GM20000 (cell line): Measurements from ENCODE around the gene SLC37A1.

Experiments used
- DNase-seq: peaks from one replicate; pipeline ENCODE4 v3.0.0; 2012; ENCODE audit warnings: low spot score
- TF ChIP-seq, protein P1 (sequence below): IDR thresholded peaks from 2 replicates; pipeline ENCODE4 v1.5.1; 2012; ENCODE audit warnings: mild to moderate bottlenecking, control low read depth; ENCODE audit errors: extremely low read depth, missing control alignments

The SLC37A1 gene

DNA sequence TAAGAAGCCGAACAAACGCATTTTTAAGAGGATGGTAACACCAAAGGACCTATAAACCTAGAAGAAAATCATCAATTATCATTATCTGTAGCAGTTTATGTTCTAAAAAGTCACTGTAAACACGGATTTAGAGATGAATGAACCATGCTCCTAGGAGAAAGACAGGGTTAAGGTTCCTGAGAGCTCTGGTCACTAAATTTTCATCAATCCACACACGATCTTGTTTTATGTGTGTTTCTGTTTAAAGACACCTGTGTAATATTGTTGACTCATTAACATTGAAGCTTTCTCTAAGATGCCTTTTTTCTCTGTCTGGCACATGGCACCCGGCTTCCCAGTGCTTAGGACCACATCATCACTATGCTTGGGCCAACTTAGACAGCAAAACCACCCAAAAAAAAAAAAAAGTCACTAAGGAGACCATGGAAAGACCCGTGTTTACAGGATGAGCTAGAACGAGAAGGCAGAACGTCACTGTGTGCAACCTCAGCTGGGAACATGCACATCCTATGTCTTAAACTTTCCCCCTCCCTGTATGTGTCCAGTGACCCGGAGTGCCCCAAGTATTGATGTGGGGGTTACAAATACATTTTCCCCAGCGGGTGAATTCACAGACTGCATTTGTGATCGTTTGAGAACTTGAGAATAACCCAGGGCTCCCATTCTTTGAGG is 84.0 kb downstream of the SLC37A1 start:
- no peak for DNase-seq
- TF ChIP-seq, protein P1, sequence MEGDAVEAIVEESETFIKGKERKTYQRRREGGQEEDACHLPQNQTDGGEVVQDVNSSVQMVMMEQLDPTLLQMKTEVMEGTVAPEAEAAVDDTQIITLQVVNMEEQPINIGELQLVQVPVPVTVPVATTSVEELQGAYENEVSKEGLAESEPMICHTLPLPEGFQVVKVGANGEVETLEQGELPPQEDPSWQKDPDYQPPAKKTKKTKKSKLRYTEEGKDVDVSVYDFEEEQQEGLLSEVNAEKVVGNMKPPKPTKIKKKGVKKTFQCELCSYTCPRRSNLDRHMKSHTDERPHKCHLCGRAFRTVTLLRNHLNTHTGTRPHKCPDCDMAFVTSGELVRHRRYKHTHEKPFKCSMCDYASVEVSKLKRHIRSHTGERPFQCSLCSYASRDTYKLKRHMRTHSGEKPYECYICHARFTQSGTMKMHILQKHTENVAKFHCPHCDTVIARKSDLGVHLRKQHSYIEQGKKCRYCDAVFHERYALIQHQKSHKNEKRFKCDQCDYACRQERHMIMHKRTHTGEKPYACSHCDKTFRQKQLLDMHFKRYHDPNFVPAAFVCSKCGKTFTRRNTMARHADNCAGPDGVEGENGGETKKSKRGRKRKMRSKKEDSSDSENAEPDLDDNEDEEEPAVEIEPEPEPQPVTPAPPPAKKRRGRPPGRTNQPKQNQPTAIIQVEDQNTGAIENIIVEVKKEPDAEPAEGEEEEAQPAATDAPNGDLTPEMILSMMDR = no peak

DNA sequence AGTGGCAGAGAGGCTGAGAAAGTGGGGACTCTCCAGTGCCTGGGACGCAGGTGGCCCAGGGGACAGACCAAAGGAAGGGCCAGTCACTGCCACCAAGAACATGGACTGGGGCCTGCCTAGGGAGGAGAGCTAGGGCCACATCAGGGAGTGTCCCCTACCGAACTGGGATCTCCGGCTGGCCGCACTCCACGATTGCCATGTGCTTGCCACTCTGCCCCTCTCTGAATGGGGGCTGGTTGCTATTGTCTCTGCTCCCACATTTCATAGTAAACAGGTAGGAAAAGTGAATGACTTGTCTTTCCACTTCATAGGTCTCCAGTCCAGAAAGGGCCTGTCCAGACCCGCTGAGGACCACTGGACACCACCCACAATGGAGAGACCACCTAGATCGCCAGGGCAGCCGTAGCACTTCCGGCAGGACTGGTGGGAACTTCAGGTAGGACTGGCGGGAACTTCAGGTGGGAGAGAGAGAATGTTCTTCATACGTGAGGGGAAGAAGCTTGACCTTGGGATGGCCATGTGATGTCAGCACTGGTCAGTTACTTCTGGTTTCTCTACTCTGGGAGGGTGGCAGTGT is 84.6 kb downstream of the SLC37A1 start:
- DNase-seq = no peak
- TF ChIP-seq, protein P1 = no peak

DNA sequence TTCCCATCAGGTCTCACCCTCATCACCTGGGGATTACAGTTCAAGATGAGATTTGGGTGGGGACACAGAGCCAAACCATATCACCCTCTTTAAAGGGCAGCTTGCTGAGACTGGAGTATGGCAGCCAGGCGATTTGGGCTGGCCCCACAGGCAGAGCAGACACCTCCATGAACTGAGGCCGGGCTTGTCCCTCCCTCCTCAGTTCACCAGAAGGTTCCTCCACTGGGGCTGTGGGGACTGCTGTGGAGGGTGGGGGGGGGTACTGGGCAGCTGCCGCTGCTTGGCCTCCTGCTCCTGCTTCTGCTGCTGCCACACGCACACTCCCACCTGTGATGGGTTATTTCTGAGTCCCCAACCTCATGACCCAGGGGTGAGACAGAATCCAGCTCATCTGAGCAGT is 85.8 kb downstream of the SLC37A1 start:
- no peak for DNase-seq
- TF ChIP-seq, protein P1 = no peak

DNA sequence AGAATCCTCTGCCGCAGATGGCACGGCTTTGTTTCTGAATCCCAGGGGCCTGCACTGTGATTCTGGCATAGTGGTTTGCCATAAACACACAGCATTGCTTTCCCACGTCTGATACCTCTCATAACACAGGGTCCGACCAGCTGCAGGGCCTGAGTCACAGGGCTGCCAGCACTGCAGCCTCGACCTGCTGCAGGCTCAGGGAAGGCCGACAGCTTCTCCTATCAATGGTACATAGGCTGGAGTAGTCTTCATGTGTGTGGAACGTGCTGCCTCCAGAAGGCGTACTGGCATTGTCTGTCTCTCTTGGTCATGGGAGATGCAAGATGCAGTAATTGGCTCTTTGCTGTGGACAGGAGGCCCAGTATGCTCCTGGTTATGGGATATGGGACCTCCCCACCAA is 86.3 kb downstream of the SLC37A1 start:
- no peak for DNase-seq
- TF ChIP-seq, protein P1 = no peak

DNA sequence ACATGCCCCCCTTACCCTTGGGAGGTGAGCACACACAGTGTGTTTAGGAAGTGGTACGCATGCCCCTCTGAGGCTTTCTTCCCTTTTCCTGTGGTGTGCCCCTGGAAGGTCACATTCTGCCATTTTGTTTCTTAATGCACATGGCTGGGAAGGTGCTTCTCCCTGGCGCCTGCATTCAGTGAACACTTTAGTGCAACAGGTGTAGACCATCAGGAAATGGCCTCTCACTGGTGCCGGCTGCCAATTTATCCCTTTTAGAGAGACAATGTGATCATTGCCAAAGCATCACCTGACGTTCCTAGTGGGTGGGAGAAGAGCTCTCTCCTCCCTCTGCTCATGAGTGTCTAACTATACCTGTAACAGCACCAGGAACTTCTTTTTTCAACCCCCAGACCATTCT is 88.0 kb downstream of the SLC37A1 start:
- DNase-seq = no peak
- TF ChIP-seq, protein P1 = no peak

DNA sequence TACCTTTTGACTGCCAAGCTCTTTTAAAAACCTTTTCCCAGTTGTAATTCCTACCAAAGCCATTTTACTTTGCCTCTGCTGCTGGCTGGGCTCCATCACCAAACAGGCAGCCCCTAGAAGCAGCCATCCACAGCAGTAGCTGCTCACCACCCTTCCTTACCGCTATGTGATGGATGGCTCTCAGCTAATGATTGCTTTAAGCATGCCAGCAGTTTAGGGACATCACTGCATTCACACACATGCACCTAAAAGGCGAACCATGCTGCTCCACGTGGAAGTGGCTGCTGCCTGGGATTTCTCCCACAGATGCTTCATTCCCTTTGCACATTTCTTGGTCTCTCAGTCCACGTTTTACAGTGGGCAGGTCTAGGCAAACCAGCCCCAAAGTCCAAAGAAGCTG is 93.5 kb downstream of the SLC37A1 start:
- TF ChIP-seq, protein P1 = no peak
- DNase-seq = no peak

DNA sequence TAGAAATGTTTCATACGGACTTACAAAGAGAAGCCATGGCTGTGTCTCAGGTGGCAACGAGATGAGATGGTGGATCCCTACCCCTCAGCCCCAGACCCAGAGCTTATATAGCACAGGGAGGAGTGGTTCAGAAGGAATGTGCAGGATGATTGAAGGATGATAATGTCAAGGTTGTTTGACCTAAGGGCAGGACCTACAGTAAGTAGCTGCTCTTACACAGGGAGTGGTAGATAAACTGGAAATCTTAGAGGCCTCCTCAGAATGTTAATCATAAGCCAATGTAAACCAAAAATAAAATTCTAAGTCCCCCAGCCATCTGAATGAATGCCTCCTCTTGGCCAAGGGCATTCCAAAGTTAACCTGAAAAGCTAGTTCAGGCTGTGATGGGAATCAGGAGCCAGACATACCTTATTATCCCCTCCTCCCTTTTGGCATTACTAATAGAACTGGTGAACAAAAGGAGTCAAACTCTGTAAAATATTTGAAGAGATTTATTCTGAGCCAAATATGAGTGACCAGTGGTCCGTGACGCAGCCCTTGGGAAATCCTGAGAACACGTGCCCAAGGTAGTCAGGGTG is 94.0 kb downstream of the SLC37A1 start:
- no peak for DNase-seq
- TF ChIP-seq, protein P1 = no peak
